Measurements from ENCODE around the gene HMHB1.
"Not testable (repeated sequence)": the region's sequence is repeated elsewhere in the genome, so short reads cannot be mapped to it uniquely, and the experiment has no call there.

HMHB1 gene

GRCh38 chr5:143801252-143801939 lies 10.6 kb upstream of the HMHB1 start:
- no peak for DNase-seq

- no peak for DNase-seq
These were observed 6.1 kb upstream of the HMHB1 start for GRCh38 chr5:143805861-143806260.

GRCh38 chr5:143806579-143806978 lies 5.4 kb upstream of the HMHB1 start:
- no peak for DNase-seq

GRCh38 chr5:143807401-143807800 lies 4.6 kb upstream of the HMHB1 start:
- no peak for DNase-seq

- DNase-seq: not testable (repeated sequence)
These were observed 4.4 kb downstream of the HMHB1 start for GRCh38 chr5:143816370-143816769.

- no peak for DNase-seq
These were observed 7.8 kb downstream of the HMHB1 start for GRCh38 chr5:143819716-143820115.

GRCh38 chr5:143820451-143820850 lies 8.5 kb downstream of the HMHB1 start:
- DNase-seq: no peak

GRCh38 chr5:143824851-143825720 lies 13.1 kb downstream of the HMHB1 start:
- peak in 53 of 56 donors; percentile 0 to 81 (median 48) for DNase-seq

- no peak for DNase-seq
These were observed 15.0 kb downstream of the HMHB1 start for GRCh38 chr5:143826951-143827444.

GRCh38 chr5:143828710-143829109 lies 16.7 kb downstream of the HMHB1 start:
- no peak for DNase-seq

GRCh38 chr5:143833177-143833576 lies 21.2 kb downstream of the HMHB1 start:
- no peak for DNase-seq

- DNase-seq: no peak
These were observed 23.3 kb downstream of the HMHB1 start for GRCh38 chr5:143835251-143835650.

- DNase-seq: no peak
These were observed 24.3 kb downstream of the HMHB1 start for GRCh38 chr5:143836161-143836725.

- no peak for DNase-seq
These were observed 25.4 kb downstream of the HMHB1 start for GRCh38 chr5:143837306-143837848.

GRCh38 chr5:143841446-143841845 lies 29.5 kb downstream of the HMHB1 start:
- no peak for DNase-seq

- DNase-seq: no peak
These were observed 31.0 kb downstream of the HMHB1 start for GRCh38 chr5:143842920-143843319.

- no peak for DNase-seq
These were observed 31.5 kb downstream of the HMHB1 start for GRCh38 chr5:143843461-143843860.

GRCh38 chr5:143850050-143850683 lies 38.2 kb downstream of the HMHB1 start:
- no peak for DNase-seq

- DNase-seq: no peak
These were observed 39.4 kb downstream of the HMHB1 start for GRCh38 chr5:143851383-143851782.

- DNase-seq: no peak
These were observed 48.2 kb downstream of the HMHB1 start for GRCh38 chr5:143860211-143860610.

- no peak for DNase-seq
These were observed 50.3 kb downstream of the HMHB1 start for GRCh38 chr5:143862271-143862670.

Data from amygdala (tissue), 56 donors.